CD4-positive, CD25-positive, alpha-beta regulatory T cell (primary cell): Measurements from ENCODE around the gene IFNAR2. TPM values are rescaled to one million over a fixed set of nuclear protein-coding genes. Genes with fewer than 3 reads are reported as not detected.
"Not testable (repeated sequence)": the region's sequence is repeated elsewhere in the genome, so short reads cannot be mapped to it uniquely, and the experiment has no call there.

Experiments
- ATAC-seq, 2 donors: fragments of 150-1000 bp; cut with Tn5 transposase; one replicate each; pipeline ENCODE4 v1.10.0; 2021; ENCODE audit warnings: low read depth in 2 of 2, moderate number of reproducible peaks in 2 of 2, moderate library complexity in 1 of 2
- DNase-seq, 3 donors: peaks; one replicate each; pipeline versions ENCODE4 v3.0.0 to v3.0.0-alpha.2; 2012 to 2022; ENCODE audit warnings: mixed read lengths in 1 of 3
- H3K27ac ChIP-seq: one replicate; pipeline ENCODE4 v1.7.0; 2013; ENCODE audit warnings: mild to moderate bottlenecking, low read length; ENCODE audit not compliant: insufficient read depth, poor library complexity, severe bottlenecking
- H3K27me3 ChIP-seq: one replicate; pipeline ENCODE4 v1.7.0; 2013; ENCODE audit warnings: low read length; ENCODE audit not compliant: control insufficient read depth, insufficient read depth
- H3K36me3 ChIP-seq: one replicate; pipeline ENCODE4 v1.7.0; 2013; ENCODE audit warnings: mild to moderate bottlenecking, low read length, moderate library complexity; ENCODE audit not compliant: control insufficient read depth, insufficient read depth
- H3K4me1 ChIP-seq: 2 replicates; pipeline ENCODE4 v1.7.0; 2013; ENCODE audit warnings: mild to moderate bottlenecking, low read length; ENCODE audit not compliant: insufficient read depth, control insufficient read depth, poor library complexity, severe bottlenecking
- H3K4me3 ChIP-seq: one replicate; pipeline ENCODE4 v1.7.0; 2013; ENCODE audit warnings: low read depth, mild to moderate bottlenecking, low read length, moderate library complexity
- H3K9me3 ChIP-seq, 2 experiments: 1 replicate in 1 of 2; 2 replicates in 1 of 2; pipeline ENCODE4 v1.7.0; 2013; ENCODE audit warnings: low read length in 2 of 2, mild to moderate bottlenecking in 1 of 2, moderate library complexity in 1 of 2; ENCODE audit not compliant: control insufficient read depth in 2 of 2
- H3K27ac Mint-ChIP-seq, 3 donors: one replicate each; pipeline ENCODE4 v1.8.0; 2020 to 2022; ENCODE audit warnings: mild to moderate bottlenecking in 3 of 3, mixed read lengths in 3 of 3, moderate library complexity in 2 of 3
- H3K27me3 Mint-ChIP-seq: one replicate; pipeline ENCODE4 v1.8.0; 2022; ENCODE audit warnings: mild to moderate bottlenecking, mixed read lengths
- H3K36me3 Mint-ChIP-seq: one replicate; pipeline ENCODE4 v1.8.0; 2020; ENCODE audit warnings: mixed read lengths
- H3K4me1 Mint-ChIP-seq, 4 donors: one replicate each; pipeline ENCODE4 v1.8.0; 2020 to 2022; ENCODE audit warnings: mixed read lengths in 4 of 4, mild to moderate bottlenecking in 1 of 4
- H3K4me3 Mint-ChIP-seq, 4 donors: one replicate each; pipeline ENCODE4 v1.8.0; 2020 to 2022; ENCODE audit warnings: mild to moderate bottlenecking in 4 of 4, mixed read lengths in 4 of 4, moderate library complexity in 3 of 4
- H3K9me3 Mint-ChIP-seq, 7 donors: one replicate each; pipeline ENCODE4 v1.8.0; 2020 to 2022; ENCODE audit warnings: mixed read lengths in 7 of 7, mild to moderate bottlenecking in 3 of 7, moderate library complexity in 2 of 7
- polyA plus RNA-seq, 4 donors: library from polyadenylated mRNA; unstranded; fragments of 300-500 nt; fragmentation: Illumina TruSeq; gene quantifications; one replicate each; pipeline ENCODE4 v1.2.3, GENCODE V29; 2021
- total RNA-seq: library from RNA; stranded (reverse); gene quantifications from one replicate; pipeline ENCODE4 v1.2.3, GENCODE V29; 2022

The IFNAR2 gene
- total and polyA plus RNA-seq, 5 donors from 2014 or later = 56.9 to 121 (median 111) TPM

DNA sequence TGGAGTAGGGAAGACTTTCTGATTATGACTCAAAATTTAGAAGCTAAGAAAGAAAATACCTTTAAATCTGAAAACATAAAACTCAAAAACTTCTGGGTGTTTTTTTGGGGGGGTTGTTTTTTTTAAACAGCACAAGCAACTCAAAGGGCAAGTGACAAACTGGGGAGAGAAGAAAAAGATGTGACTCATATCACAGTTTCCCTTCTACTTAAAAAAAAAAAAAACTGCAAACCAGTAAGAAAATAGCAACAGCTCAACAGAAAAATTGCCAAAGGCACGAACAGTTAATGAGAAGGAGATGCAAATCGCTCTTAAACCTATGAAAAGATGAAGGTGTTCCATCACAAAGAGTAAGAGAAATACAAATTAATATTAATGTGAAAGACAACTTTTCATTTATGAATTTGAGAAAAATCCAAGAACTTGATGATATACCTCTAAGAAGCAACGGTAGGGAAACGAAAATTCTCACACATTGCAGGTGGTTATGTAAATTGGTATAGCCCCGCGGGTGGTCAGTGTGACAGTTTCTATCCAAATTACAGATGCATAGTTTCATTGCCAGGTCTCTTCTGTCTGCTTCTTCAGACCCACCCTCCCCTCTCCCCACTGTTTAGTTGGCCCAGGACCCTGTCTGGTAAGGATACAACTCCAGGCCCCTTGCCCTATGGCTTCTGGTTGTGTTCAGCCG is 9.0 kb downstream of the IFNAR2 start:
- peaks cover 21% of the 10 kb centered on the region for H3K36me3 ChIP-seq
- Mint-ChIP-seq H3K27me3 (no peaks in the 10 kb centered on the region), H3K36me3 (peaks cover 31% of the 10 kb centered on the region), H3K4me3 (peak overlapping the region; percentile 68 to 90 (median 80)), H3K9me3 (no peaks in the 10 kb centered on the region), H3K4me1 (peaks cover 39 to 93% (median 68%) of the 10 kb centered on the region in 4 donors), H3K27ac (peak overlapping the region; percentile 93 to 96 (median 94))
- H3K9me3 ChIP-seq = no peaks in the 10 kb centered on the region
- H3K27me3 ChIP-seq = no peaks in the 10 kb centered on the region
- peaks cover 93% of the 10 kb centered on the region for H3K4me1 ChIP-seq
- DNase-seq = peak in 2 of 3 donors; percentile 54 to 84
- peak overlapping the region; percentile 83 for H3K4me3 ChIP-seq
- H3K27ac ChIP-seq = peak overlapping the region; percentile 84
- peak; percentile 70 to 74 for ATAC-seq

DNA sequence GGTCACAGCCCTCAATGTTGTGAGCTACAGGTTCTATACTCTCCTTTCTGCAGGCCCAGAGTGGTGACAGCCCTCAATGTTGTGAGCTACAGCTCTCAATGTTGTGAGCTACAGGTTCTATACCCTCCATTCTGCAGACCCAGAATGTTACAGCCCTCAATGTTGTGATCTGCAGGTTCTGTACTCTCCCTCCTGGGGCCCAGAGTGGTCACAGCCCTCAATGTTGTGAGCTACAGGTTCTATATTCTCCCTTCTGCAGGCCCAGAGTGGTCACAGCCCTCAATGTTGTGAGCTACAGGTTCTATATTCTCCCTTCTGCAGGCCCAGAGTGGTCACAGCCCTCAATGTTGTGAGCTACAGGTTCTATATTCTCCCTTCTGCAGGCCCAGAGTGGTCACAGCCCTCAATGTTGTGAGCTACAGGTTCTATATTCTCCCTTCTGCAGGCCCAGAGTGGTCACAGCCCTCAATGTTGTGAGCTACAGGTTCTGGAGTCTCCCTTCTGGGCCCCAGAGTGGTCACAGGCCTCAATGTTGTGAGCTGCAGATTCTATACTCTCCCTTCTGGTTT is 9.9 kb downstream of the IFNAR2 start:
- Histone ChIP-seq H3K36me3 (peaks cover 26% of the 10 kb centered on the region), H3K4me1 (peaks cover 93% of the 10 kb centered on the region), H3K27ac (peak overlapping the region; percentile 84), H3K4me3 (peak overlapping the region; percentile 83)
- Mint-ChIP-seq H3K4me1 (peaks cover 42 to 95% (median 70%) of the 10 kb centered on the region in 4 donors), H3K27ac (peak overlapping the region; percentile 93 to 96 (median 96)), H3K36me3 (peaks cover 32% of the 10 kb centered on the region), H3K4me3 (peak overlapping the region; percentile 68 to 84 (median 80))
- DNase-seq, H3K9me3 ChIP-seq, H3K27me3 Mint-ChIP-seq, ATAC-seq, H3K27me3 ChIP-seq, H3K9me3 Mint-ChIP-seq: not testable (repeated sequence)

DNA sequence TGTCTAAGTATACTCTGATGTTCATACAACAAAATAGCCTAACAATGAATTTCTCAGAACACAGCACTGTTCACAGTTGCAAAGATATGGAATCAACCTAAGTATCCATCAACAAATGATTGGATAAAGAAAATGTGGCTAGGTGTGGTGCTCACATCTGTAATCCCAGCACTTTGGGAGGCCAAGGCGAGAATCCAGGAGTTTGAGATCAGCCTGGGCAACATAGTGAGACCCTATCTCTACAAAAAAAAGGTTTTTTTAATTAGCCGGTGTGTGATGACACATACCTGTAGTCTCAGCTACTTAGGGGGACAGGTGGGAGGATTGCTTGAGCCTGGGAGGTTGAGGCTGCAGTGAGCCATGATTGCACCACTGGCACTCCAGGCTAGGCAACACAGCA is 10.7 kb downstream of the IFNAR2 start:
- Histone ChIP-seq H3K4me3 (peak overlapping the region; percentile 49), H3K27me3 (no peaks in the 10 kb centered on the region), H3K4me1 (peaks cover 93% of the 10 kb centered on the region), H3K9me3 (no peaks in the 10 kb centered on the region), H3K27ac (peak overlapping the region; percentile 84), H3K36me3 (peaks cover 27% of the 10 kb centered on the region)
- ATAC-seq = no peak
- peak overlapping the region; percentile 0 to 65 (median 47) for H3K4me3 Mint-ChIP-seq
- H3K4me1 Mint-ChIP-seq = peaks cover 46 to 95% (median 72%) of the 10 kb centered on the region in 4 donors
- peak overlapping the region; percentile 25 to 96 (median 93) for H3K27ac Mint-ChIP-seq
- no peaks in the 10 kb centered on the region for H3K9me3 Mint-ChIP-seq
- DNase-seq = no peak
- peaks cover 36% of the 10 kb centered on the region for H3K36me3 Mint-ChIP-seq
- no peaks in the 10 kb centered on the region for H3K27me3 Mint-ChIP-seq

DNA sequence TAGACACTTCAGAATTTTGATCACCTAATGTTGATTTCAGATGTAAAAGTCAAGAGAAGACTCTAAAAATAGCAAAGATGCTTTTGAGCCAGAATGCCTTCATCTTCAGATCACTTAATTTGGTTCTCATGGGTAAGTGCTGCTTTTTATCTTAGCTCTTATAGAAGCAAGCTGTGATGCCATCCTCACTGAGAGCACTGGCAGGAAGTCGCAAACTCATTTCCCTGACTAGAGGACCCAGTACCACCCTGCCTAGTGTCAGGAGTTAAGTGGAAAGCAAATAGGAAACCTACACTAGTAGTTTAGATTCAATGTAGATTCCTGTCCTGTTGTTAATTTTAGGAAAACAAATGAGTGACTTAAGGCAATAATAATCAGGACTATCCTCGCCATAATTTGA is 12.1 kb downstream of the IFNAR2 start:
- Mint-ChIP-seq H3K27me3 (no peaks in the 10 kb centered on the region), H3K4me3 (peak overlapping the region; percentile 34 to 75 (median 63)), H3K27ac (peak overlapping the region; percentile 44 to 84 (median 79)), H3K9me3 (no peaks in the 10 kb centered on the region), H3K36me3 (peaks cover 49% of the 10 kb centered on the region), H3K4me1 (peaks cover 43 to 95% (median 77%) of the 10 kb centered on the region in 4 donors)
- Histone ChIP-seq H3K4me3 (peak overlapping the region; percentile 49), H3K27ac (peak overlapping the region; percentile 43), H3K4me1 (peaks cover 88% of the 10 kb centered on the region), H3K36me3 (peaks cover 33% of the 10 kb centered on the region), H3K9me3 (no peaks in the 10 kb centered on the region), H3K27me3 (no peaks in the 10 kb centered on the region)
- peak in 2 of 3 donors; percentile 25 to 76 for DNase-seq
- peak; percentile 43 to 51 for ATAC-seq

DNA sequence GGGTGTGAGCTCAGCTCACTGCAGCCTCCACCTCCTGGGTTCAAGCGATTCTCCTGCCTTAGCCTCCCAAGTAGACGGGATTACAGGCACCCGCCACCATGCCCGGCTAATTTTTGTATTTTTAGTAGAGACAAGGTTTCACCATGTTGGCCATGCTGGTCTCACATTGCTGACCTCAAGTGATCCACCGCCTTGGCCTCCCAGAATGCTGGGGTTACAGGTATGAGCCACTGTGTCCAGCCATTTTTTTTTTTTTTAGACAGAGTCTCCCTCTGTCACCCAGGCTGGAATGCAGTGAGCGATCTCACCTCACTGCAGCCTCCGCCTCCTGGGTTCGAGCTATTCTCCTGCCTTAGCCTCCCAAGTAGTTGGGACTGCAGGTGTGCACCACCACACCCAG is 13.1 kb downstream of the IFNAR2 start:
- H3K4me3 Mint-ChIP-seq = peak overlapping the region in 1 of 4 donors; percentile 63
- H3K36me3 ChIP-seq = peaks cover 43% of the 10 kb centered on the region
- H3K36me3 Mint-ChIP-seq = peaks cover 59% of the 10 kb centered on the region

DNA sequence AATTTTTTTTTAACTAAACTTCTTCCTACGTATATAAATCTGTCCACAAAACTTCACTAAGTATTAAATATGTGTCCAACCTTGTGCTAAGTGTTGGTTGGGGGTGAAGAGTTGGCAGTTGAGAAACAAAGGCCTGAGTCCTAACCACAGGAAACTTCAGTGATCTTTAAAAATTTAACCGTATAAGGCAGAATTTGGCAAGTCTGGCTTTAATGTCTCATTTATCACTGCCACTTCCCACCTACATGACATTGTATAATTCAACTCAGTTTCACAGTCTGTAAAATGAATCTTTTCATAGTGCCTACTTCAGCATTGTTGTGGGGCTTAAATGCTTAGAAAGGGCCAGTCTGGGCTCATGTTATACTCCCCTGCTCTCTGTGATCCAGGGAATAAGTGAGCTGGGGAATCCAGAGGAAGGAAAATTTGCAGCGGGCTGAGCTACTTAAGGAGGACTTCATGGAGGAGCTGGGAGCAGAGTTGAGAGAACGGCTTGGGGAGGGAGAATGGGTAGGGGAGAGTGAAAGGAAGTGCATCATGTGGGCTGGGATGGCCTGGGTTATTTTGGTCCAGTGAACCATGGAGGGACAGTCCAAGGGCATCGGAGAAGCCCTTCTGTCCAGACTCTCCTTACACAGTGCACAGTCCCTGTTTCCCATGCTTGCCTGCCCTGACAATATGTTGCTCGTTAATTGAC is 14.5 kb downstream of the IFNAR2 start:
- ATAC-seq (peak in 1 of 2 donors; percentile 19), DNase-seq (peak in 2 of 3 donors; percentile 19 to 67)
- Mint-ChIP-seq H3K27ac (peak overlapping the region; percentile 82 to 98 (median 90)), H3K36me3 (peaks cover 60% of the 10 kb centered on the region), H3K4me3 (peak overlapping the region; percentile 63 to 87 (median 75)), H3K27me3 (no peaks in the 10 kb centered on the region), H3K4me1 (peaks cover 33 to 95% (median 72%) of the 10 kb centered on the region in 4 donors), H3K9me3 (no peaks in the 10 kb centered on the region)
- no peaks in the 10 kb centered on the region for H3K9me3 ChIP-seq
- H3K27ac ChIP-seq = peak overlapping the region; percentile 75
- peak overlapping the region; percentile 66 for H3K4me3 ChIP-seq
- no peaks in the 10 kb centered on the region for H3K27me3 ChIP-seq
- peaks cover 54% of the 10 kb centered on the region for H3K36me3 ChIP-seq
- peaks cover 74% of the 10 kb centered on the region for H3K4me1 ChIP-seq

More for the DNA sequence above, 13.1 kb downstream of the IFNAR2 start:
- H3K27me3 Mint-ChIP-seq, H3K9me3 Mint-ChIP-seq, H3K27ac ChIP-seq, DNase-seq, ATAC-seq, H3K9me3 ChIP-seq, H3K27me3 ChIP-seq, H3K4me3 ChIP-seq: not testable (repeated sequence)
- peaks cover 87% of the 10 kb centered on the region for H3K4me1 ChIP-seq
- Mint-ChIP-seq H3K4me1 (peaks cover 43 to 95% (median 77%) of the 10 kb centered on the region in 4 donors), H3K27ac (peak overlapping the region in 2 of 3 donors; percentile 90 to 98)

DNA sequence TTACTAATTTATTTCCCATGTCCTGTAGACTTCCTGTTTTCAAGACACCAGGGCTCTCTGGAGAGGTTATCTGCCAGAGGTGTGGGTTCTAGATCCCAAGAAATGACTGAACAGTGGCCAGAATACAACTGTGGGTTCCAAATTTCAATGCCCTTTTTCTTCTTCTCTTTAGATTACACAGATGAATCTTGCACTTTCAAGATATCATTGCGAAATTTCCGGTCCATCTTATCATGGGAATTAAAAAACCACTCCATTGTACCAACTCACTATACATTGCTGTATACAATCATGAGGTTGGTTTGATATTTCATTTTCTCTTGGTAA is 15.0 kb downstream of the IFNAR2 start:
- DNase-seq = no peak
- no peak for ATAC-seq
- no peaks in the 10 kb centered on the region for H3K27me3 ChIP-seq
- peaks cover 76% of the 10 kb centered on the region for H3K4me1 ChIP-seq
- H3K27ac ChIP-seq = peak overlapping the region; percentile 75
- H3K9me3 ChIP-seq = no peaks in the 10 kb centered on the region
- H3K36me3 ChIP-seq = peaks cover 59% of the 10 kb centered on the region
- H3K4me3 ChIP-seq = peak overlapping the region; percentile 66
- Mint-ChIP-seq H3K4me3 (peak overlapping the region; percentile 63 to 87 (median 75)), H3K27me3 (no peaks in the 10 kb centered on the region), H3K9me3 (no peaks in the 10 kb centered on the region), H3K36me3 (peaks cover 63% of the 10 kb centered on the region), H3K27ac (peak overlapping the region; percentile 82 to 98 (median 90)), H3K4me1 (peaks cover 37 to 96% (median 73%) of the 10 kb centered on the region in 4 donors)
